Measurements from ENCODE around the gene ZMYND8.

- TF ChIP-seq L3MBTL2 (conservative IDR thresholded peaks at IDR 0.05) (no peak), SP1 (IDR thresholded peaks at IDR 0.05) (no peak), FOXM1 (IDR thresholded peaks at IDR 0.05; ENCODE audit: borderline replicate concordance) (no peak)
Measured at GRCh38 chr20:47349365-47350180, 6.9 kb downstream of the ZMYND8 start.
